Measurements from ENCODE around the gene ZFP82.

The ZFP82 gene

GRCh38 chr19:36371886-36372285, 46.6 kb downstream of the ZFP82 start:
- no peak for DNase-seq (ENCODE audit: low read depth in 2 of 2)

GRCh38 chr19:36363845-36364244, 54.6 kb downstream of the ZFP82 start:
- DNase-seq (ENCODE audit: low read depth in 2 of 2), result no peak
